ENCODE measurements around the gene DPEP1. TPM values are rescaled to one million over a fixed set of nuclear protein-coding genes. Genes with fewer than 3 reads are reported as not detected.

Gene DPEP1
- polyA plus RNA-seq, 2 donors = 0.05 TPM; not detected in 1

DNA sequence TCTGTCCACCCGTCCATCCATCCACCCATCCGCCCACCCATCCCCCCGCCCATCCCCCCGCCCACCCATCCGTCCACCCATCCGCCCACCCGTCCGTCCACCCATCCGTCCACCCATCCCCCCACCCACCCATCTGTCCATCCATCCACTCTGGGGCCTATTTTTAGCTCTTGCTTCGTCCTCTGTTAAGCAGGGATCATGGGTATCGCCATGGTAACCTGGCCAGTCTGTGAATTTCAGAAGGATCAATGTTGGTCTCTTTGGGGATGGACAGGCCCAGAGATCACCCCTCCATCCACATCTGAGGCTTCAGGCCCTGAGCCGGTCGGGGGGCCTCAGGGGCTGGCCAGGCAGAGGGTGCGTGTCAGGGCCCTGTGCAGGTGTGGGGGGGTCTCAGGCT is 15.2 kb upstream of the DPEP1 start:
- Histone ChIP-seq H3K36me3 (ENCODE audit: control insufficient read depth in 2 of 2, insufficient read depth in 2 of 2, low read length in 1 of 2) (no peaks in the 10 kb centered on the region), H3K4me3 (ENCODE audit: low read depth in 1 of 2, low read length in 2 of 2) (no peak overlapping the region), H3K27me3 (ENCODE audit: control insufficient read depth in 1 of 2, insufficient read depth in 2 of 2, low read length in 2 of 2) (no peaks in the 10 kb centered on the region), H3K27ac (ENCODE audit: low read depth in 2 of 2, low read length in 1 of 2) (no peak overlapping the region), H3K9me3 (ENCODE audit: control insufficient read depth in 2 of 2, insufficient read depth in 1 of 2, low read depth in 1 of 2, low read length in 1 of 2) (no peaks in the 10 kb centered on the region), H3K4me1 (ENCODE audit: control insufficient read depth in 2 of 2, insufficient read depth in 2 of 2, low read length in 1 of 2) (peaks cover 4 to 31% of the 10 kb centered on the region in 2 donors)
- 64 to 67% methylated on average over 9 to 14 of the region's 14 CpGs for WGBS, 2 donors

DNA sequence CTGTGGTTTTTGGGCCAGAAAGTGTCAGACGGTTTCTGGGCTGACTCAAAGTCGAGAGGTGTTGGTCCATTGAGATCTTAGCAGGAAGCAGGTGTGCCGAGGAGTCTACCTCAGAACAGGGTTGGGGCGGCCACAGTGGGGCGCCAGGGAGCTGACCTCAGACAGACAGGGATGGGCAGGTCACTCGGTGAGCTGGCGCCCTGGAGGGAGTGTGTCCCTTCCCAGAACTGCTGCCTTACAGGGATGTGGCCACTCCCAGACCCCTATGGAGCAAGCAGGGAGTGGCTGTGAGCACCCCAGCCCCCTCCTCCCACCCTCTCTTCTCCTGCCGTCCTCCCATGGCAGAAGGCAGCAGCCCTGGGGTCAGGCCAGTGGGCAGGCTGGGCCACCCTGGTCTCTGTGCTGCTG is 14.0 kb upstream of the DPEP1 start:
- Histone ChIP-seq H3K4me1 (ENCODE audit: control insufficient read depth in 2 of 2, insufficient read depth in 2 of 2, low read length in 1 of 2) (peaks cover 4 to 31% of the 10 kb centered on the region in 2 donors), H3K4me3 (ENCODE audit: low read depth in 1 of 2, low read length in 2 of 2) (no peak overlapping the region), H3K9me3 (ENCODE audit: control insufficient read depth in 2 of 2, insufficient read depth in 1 of 2, low read depth in 1 of 2, low read length in 1 of 2) (no peaks in the 10 kb centered on the region), H3K36me3 (ENCODE audit: control insufficient read depth in 2 of 2, insufficient read depth in 2 of 2, low read length in 1 of 2) (no peaks in the 10 kb centered on the region), H3K27ac (ENCODE audit: low read depth in 2 of 2, low read length in 1 of 2) (peak overlapping the region; percentile 19 to 63), H3K27me3 (ENCODE audit: control insufficient read depth in 1 of 2, insufficient read depth in 2 of 2, low read length in 2 of 2) (no peaks in the 10 kb centered on the region)
- 28 to 34% methylated on average over 8 of the region's 8 CpGs for WGBS, 2 donors

DNA sequence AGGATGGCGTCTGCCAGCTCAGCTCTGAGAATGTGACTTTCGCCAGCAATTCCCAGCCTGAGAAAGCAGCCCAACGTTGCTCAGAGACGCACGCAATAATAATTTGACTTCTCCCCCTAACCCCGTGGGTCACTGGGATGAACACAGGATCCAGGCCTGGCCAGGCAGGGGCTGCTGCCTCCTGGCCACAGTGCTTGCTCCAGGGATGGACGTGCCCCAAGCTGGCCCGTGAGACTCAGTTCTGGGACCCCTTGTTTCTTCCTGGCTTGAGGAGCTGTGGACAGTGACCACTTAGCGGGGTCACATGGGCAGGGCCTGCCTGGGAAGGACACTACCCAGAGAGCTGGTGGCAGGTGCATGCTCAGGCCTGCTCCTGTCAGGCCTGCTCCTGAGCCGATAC is 13.5 kb upstream of the DPEP1 start:
- H3K9me3 ChIP-seq (ENCODE audit: control insufficient read depth in 2 of 2, insufficient read depth in 1 of 2, low read depth in 1 of 2, low read length in 1 of 2) = no peaks in the 10 kb centered on the region
- no peaks in the 10 kb centered on the region for H3K36me3 ChIP-seq (ENCODE audit: control insufficient read depth in 2 of 2, insufficient read depth in 2 of 2, low read length in 1 of 2)
- no peaks in the 10 kb centered on the region for H3K27me3 ChIP-seq (ENCODE audit: control insufficient read depth in 1 of 2, insufficient read depth in 2 of 2, low read length in 2 of 2)
- 72 to 75% methylated on average over 10 of the region's 10 CpGs for WGBS, 2 donors
- peaks cover 4 to 31% of the 10 kb centered on the region in 2 donors for H3K4me1 ChIP-seq (ENCODE audit: control insufficient read depth in 2 of 2, insufficient read depth in 2 of 2, low read length in 1 of 2)
- peak overlapping the region; percentile 19 to 63 for H3K27ac ChIP-seq (ENCODE audit: low read depth in 2 of 2, low read length in 1 of 2)
- H3K4me3 ChIP-seq (ENCODE audit: low read depth in 1 of 2, low read length in 2 of 2) = no peak overlapping the region

DNA sequence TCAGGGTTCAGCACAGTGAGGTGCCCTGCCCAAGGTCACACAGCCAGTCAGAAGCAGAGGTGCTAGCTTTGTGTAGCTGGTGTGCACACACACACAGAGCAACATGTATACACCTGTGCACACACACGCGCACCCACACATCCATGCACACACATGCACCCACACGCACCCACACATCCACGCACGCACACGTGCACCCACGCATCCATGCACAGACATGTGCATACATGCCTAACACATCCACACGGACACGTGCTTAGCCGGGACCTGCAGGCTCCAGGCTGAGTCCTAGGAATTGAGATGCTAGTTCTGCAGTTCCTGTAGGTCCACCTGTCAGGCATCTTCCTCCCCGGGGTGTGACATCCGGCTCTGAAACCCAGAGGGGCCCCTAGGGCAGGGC is 13.0 kb upstream of the DPEP1 start:
- Histone ChIP-seq H3K27me3 (ENCODE audit: control insufficient read depth in 1 of 2, insufficient read depth in 2 of 2, low read length in 2 of 2) (no peaks in the 10 kb centered on the region), H3K4me3 (ENCODE audit: low read depth in 1 of 2, low read length in 2 of 2) (no peak overlapping the region), H3K9me3 (ENCODE audit: control insufficient read depth in 2 of 2, insufficient read depth in 1 of 2, low read depth in 1 of 2, low read length in 1 of 2) (no peaks in the 10 kb centered on the region), H3K4me1 (ENCODE audit: control insufficient read depth in 2 of 2, insufficient read depth in 2 of 2, low read length in 1 of 2) (peaks cover 4 to 34% of the 10 kb centered on the region in 2 donors), H3K27ac (ENCODE audit: low read depth in 2 of 2, low read length in 1 of 2) (peak overlapping the region in 1 of 2 donors; percentile 65), H3K36me3 (ENCODE audit: control insufficient read depth in 2 of 2, insufficient read depth in 2 of 2, low read length in 1 of 2) (no peaks in the 10 kb centered on the region)
- 49 to 60% methylated on average over 12 of the region's 12 CpGs for WGBS, 2 donors

DNA sequence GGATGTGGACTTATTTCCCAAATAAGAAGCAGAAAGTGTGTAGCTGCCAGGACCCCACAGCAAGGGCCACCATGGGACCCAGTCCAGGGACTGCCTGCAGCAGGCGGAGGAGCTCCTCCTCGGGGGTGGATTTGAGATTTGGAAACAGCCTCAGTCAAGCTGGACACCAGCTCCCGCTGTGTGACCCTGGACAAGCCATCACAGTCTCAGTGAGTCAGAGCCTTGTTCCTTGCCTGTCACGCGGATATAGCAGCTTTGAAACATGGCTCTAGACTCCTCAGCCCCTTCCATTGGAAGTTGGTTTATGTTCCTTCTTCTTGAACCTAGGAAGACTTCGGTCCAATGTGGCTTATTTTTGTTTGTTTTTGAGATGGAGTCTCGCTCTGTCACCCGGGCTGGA is 12.5 kb upstream of the DPEP1 start:
- H3K4me1 ChIP-seq (ENCODE audit: control insufficient read depth in 2 of 2, insufficient read depth in 2 of 2, low read length in 1 of 2) = peaks cover 4 to 38% of the 10 kb centered on the region in 2 donors
- H3K4me3 ChIP-seq (ENCODE audit: low read depth in 1 of 2, low read length in 2 of 2) = no peak overlapping the region
- H3K27me3 ChIP-seq (ENCODE audit: control insufficient read depth in 1 of 2, insufficient read depth in 2 of 2, low read length in 2 of 2) = no peaks in the 10 kb centered on the region
- 72 to 78% methylated on average over 8 of the region's 8 CpGs for WGBS, 2 donors
- H3K27ac ChIP-seq (ENCODE audit: low read depth in 2 of 2, low read length in 1 of 2) = no peak overlapping the region
- no peaks in the 10 kb centered on the region for H3K9me3 ChIP-seq (ENCODE audit: control insufficient read depth in 2 of 2, insufficient read depth in 1 of 2, low read depth in 1 of 2, low read length in 1 of 2)
- H3K36me3 ChIP-seq (ENCODE audit: control insufficient read depth in 2 of 2, insufficient read depth in 2 of 2, low read length in 1 of 2) = no peaks in the 10 kb centered on the region

DNA sequence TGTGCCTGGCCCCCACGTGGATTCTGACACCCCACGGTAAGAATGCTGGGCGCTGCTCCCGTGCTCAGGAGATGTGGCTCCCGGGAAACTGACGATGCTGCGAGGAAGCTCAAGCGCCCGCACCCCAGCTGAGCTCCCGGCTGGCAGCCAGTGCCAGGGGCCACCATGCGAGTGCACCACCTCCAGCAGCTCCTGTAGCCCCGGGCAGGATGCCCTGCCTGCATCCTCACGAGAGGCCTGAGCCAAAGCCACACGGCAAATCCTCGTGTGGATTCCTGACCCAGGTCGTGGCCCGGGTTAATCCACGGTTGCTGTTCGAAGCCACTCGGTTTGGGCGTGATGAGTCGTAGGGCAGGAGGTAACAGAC is 11.6 kb upstream of the DPEP1 start:
- Histone ChIP-seq H3K4me3 (ENCODE audit: low read depth in 1 of 2, low read length in 2 of 2) (no peak overlapping the region), H3K27ac (ENCODE audit: low read depth in 2 of 2, low read length in 1 of 2) (no peak overlapping the region)
- 35 to 60% methylated on average over 22 of the region's 22 CpGs for WGBS, 2 donors

DNA sequence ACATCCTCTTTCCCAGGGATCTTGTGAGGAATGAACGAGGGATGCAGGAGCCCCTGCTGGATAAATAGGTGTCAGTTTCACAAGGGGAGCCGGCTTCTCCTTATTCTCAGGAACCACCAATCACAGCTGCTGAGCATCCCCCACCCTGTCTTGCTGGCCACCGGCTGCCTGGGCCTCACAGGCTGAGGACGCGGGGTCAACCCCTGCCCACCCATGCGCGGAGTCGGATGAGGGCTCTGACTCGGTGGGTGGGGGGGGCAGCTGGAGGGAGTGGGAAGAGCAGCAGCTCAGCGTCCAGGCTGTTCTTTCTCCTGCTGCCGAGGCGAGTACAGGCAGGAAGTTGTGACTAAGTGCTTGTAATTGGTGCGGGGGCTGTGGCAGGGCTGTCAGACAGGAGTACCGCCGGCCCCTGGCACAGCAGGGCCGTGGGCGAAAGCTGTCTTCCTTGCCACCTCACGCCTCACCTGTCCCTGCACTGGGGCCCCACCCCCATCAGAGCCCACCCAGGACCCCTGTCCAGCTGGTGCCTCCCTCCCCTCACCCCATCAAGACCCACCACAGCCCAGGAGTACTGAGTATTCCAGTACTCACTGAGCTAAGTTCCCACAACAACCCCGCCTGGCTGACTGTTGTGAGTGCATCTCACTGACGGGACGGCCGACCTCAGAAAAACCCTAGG is 11.0 kb upstream of the DPEP1 start:
- Histone ChIP-seq H3K9me3 (ENCODE audit: control insufficient read depth in 2 of 2, insufficient read depth in 1 of 2, low read depth in 1 of 2, low read length in 1 of 2) (no peaks in the 10 kb centered on the region), H3K27ac (ENCODE audit: low read depth in 2 of 2, low read length in 1 of 2) (no peak overlapping the region), H3K36me3 (ENCODE audit: control insufficient read depth in 2 of 2, insufficient read depth in 2 of 2, low read length in 1 of 2) (no peaks in the 10 kb centered on the region), H3K27me3 (ENCODE audit: control insufficient read depth in 1 of 2, insufficient read depth in 2 of 2, low read length in 2 of 2) (no peaks in the 10 kb centered on the region), H3K4me1 (ENCODE audit: control insufficient read depth in 2 of 2, insufficient read depth in 2 of 2, low read length in 1 of 2) (peaks cover 4 to 38% of the 10 kb centered on the region in 2 donors), H3K4me3 (ENCODE audit: low read depth in 1 of 2, low read length in 2 of 2) (no peak overlapping the region)
- WGBS, 2 donors = 2 to 14% methylated on average over 22 of the region's 22 CpGs

More for the DNA sequence above, 11.6 kb upstream of the DPEP1 start:
- Histone ChIP-seq H3K9me3 (ENCODE audit: control insufficient read depth in 2 of 2, insufficient read depth in 1 of 2, low read depth in 1 of 2, low read length in 1 of 2) (no peaks in the 10 kb centered on the region), H3K36me3 (ENCODE audit: control insufficient read depth in 2 of 2, insufficient read depth in 2 of 2, low read length in 1 of 2) (no peaks in the 10 kb centered on the region), H3K4me1 (ENCODE audit: control insufficient read depth in 2 of 2, insufficient read depth in 2 of 2, low read length in 1 of 2) (peaks cover 4 to 38% of the 10 kb centered on the region in 2 donors), H3K27me3 (ENCODE audit: control insufficient read depth in 1 of 2, insufficient read depth in 2 of 2, low read length in 2 of 2) (no peaks in the 10 kb centered on the region)

DNA sequence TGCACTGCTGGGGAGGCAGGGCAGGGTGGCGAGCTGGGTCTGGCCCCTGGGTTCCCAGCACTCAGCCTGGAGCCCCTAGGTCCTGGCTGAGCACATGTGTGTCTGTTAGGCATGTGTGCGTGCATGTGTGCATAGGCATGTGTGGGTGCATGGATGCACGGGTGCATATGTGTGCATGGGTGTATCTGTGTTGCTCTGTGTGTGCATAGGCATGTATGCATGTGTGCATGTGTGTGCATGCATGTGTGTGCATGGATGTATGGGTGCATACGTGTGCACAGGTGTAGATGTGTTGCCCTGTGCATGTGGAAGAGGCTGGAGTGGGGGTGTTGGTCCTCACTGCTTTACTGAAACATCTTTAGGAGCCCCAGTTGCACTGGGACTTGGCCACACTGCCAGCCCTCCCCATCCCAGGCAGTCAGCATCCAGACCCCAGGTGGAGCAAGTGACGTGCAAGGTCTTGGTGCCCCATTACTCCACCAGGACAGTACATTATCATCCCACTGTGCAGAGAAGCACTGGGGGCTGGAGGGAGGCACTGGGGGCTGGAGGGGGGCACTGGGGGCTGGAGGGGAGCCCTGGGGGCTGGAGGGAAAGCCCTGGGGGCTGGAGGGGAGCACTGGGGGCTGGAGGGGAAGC is 10.4 kb upstream of the DPEP1 start:
- 43 to 57% methylated on average over 5 of the region's 5 CpGs for whole genome bisulfite sequencing, 2 donors
- no peak overlapping the region for H3K27ac ChIP-seq (ENCODE audit: low read depth in 2 of 2, low read length in 1 of 2)
- H3K27me3 ChIP-seq (ENCODE audit: control insufficient read depth in 1 of 2, insufficient read depth in 2 of 2, low read length in 2 of 2) = no peaks in the 10 kb centered on the region
- H3K4me3 ChIP-seq (ENCODE audit: low read depth in 1 of 2, low read length in 2 of 2) = no peak overlapping the region
- no peaks in the 10 kb centered on the region for H3K36me3 ChIP-seq (ENCODE audit: control insufficient read depth in 2 of 2, insufficient read depth in 2 of 2, low read length in 1 of 2)
- no peaks in the 10 kb centered on the region for H3K9me3 ChIP-seq (ENCODE audit: control insufficient read depth in 2 of 2, insufficient read depth in 1 of 2, low read depth in 1 of 2, low read length in 1 of 2)
- peaks cover 4 to 38% of the 10 kb centered on the region in 2 donors for H3K4me1 ChIP-seq (ENCODE audit: control insufficient read depth in 2 of 2, insufficient read depth in 2 of 2, low read length in 1 of 2)

DNA sequence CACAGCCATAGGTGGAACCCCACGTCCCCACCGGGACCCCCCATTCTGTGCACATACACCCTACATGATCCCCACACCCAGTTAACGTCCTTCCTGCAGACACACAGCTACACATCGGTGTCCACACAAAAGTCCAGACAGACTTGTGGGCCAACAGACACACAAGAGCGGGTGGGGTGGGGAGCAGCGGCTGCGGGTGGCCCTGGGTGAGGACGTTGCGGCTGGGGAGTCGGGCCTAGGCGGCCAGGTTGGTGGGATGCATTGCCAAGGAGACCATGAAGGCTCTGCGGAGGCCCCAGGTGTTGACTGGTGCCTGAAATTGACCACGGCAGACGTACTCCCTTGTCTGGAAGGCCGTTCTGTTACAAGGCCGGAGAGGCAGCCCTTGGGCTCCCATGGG is 8.7 kb upstream of the DPEP1 start:
- Histone ChIP-seq H3K9me3 (ENCODE audit: control insufficient read depth in 2 of 2, insufficient read depth in 1 of 2, low read depth in 1 of 2, low read length in 1 of 2) (no peaks in the 10 kb centered on the region), H3K27ac (ENCODE audit: low read depth in 2 of 2, low read length in 1 of 2) (no peak overlapping the region), H3K4me1 (ENCODE audit: control insufficient read depth in 2 of 2, insufficient read depth in 2 of 2, low read length in 1 of 2) (peaks cover 4 to 34% of the 10 kb centered on the region in 2 donors), H3K4me3 (ENCODE audit: low read depth in 1 of 2, low read length in 2 of 2) (no peak overlapping the region), H3K36me3 (ENCODE audit: control insufficient read depth in 2 of 2, insufficient read depth in 2 of 2, low read length in 1 of 2) (no peaks in the 10 kb centered on the region), H3K27me3 (ENCODE audit: control insufficient read depth in 1 of 2, insufficient read depth in 2 of 2, low read length in 2 of 2) (no peaks in the 10 kb centered on the region)
- 86 to 87% methylated on average over 16 of the region's 16 CpGs for WGBS, 2 donors

Measured in esophagus (tissue), 2 donors.